Fibroblast of lung (primary cell): Measurements from ENCODE around the gene MRTFA.

Source experiments
- EZH2 ChIP-seq: IDR thresholded peaks from 2 replicates; pipeline ENCODE4 v1.5.1; 2012; ENCODE audit warnings: low read length, control low read depth, mild to moderate bottlenecking; ENCODE audit errors: missing control alignments
- TF ChIP-seq, protein P1 (sequence below), 2 donors: IDR thresholded peaks in 1 of 2; conservative IDR thresholded peaks in 1 of 2; 1 replicate in 1 of 2; 2 replicates in 1 of 2; pipeline ENCODE4 v1.5.1; 2011 to 2012; ENCODE audit warnings: low read length in 2 of 2, control low read depth in 1 of 2, inconsistent platforms in 1 of 2, low read depth in 1 of 2, mild to moderate bottlenecking in 1 of 2

DNA sequence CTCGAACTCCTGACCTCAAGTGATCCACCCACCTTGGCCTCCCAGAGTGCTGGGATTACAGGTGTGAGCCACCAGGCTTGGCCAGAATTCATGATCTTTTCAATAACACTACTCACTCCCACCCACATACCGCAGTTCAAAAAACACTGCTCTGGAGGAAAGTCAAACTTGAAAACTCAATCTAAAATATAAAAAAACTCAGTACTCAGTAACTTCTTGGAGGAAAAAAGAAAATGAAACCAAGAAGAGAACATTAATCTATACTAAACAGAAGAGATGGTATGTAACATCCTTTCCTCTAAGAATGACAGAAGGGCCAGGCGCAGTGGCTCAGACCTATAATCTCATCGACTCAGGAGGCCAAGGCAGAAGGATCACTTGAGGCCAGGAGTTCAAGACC lies 58.3 kb downstream of the MRTFA start:
- TF ChIP-seq, protein P1, sequence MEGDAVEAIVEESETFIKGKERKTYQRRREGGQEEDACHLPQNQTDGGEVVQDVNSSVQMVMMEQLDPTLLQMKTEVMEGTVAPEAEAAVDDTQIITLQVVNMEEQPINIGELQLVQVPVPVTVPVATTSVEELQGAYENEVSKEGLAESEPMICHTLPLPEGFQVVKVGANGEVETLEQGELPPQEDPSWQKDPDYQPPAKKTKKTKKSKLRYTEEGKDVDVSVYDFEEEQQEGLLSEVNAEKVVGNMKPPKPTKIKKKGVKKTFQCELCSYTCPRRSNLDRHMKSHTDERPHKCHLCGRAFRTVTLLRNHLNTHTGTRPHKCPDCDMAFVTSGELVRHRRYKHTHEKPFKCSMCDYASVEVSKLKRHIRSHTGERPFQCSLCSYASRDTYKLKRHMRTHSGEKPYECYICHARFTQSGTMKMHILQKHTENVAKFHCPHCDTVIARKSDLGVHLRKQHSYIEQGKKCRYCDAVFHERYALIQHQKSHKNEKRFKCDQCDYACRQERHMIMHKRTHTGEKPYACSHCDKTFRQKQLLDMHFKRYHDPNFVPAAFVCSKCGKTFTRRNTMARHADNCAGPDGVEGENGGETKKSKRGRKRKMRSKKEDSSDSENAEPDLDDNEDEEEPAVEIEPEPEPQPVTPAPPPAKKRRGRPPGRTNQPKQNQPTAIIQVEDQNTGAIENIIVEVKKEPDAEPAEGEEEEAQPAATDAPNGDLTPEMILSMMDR (conservative IDR thresholded peaks at IDR 0.05 in 1 of 2, IDR thresholded peaks at IDR 0.05 in 1 of 2; ENCODE audit: low read depth in 1 of 2, low read length in 2 of 2): no peak
- TF ChIP-seq EZH2: no peak
